ENCODE results near the gene TRIM40.

GRCh38 chr6:30087876-30088275 is 48.1 kb upstream of the TRIM40 start:
- no peak for TF ChIP-seq CTCF (IDR thresholded peaks at IDR 0.05)
- TF ChIP-seq POLR2A (IDR thresholded peaks at IDR 0.05), result no peak

Data from thyroid gland (tissue), 4 donors.